IMR-90 (cell line): ENCODE results near the gene STAT6. TPM values are rescaled to one million over a fixed set of nuclear protein-coding genes. Genes with fewer than 3 reads are reported as not detected.

Experiments used
- polyA plus RNA-seq, 3 experiments: library from polyadenylated mRNA; depleted of rRNA; stranded (reverse); fragments of >200 nt; gene quantifications; 2 replicates each; pipeline ENCODE4 v1.2.3, GENCODE V29; 2012; ENCODE audit warnings: low replicate concordance in 1 of 3
- total RNA-seq: library from RNA; depleted of rRNA; stranded (reverse); fragments of >200 nt; gene quantifications from 2 replicates; pipeline ENCODE4 v1.2.3, GENCODE V29; 2012; rRNA removed

The STAT6 gene
- total and polyA plus RNA-seq, 2 of the 4 experiments (the other 2 are of a cell fraction), result 43.4 to 96.9 TPM

Other genes with a start within 250 kb of the STAT6 start
- not detected in 2 replicates for gene SDR9C7, start 177.0 kb downstream of the STAT6 start, total RNA-seq
- gene SDR9C7, start 177.0 kb downstream of the STAT6 start, polyA plus RNA-seq (2012; rRNA removed), result not detected in 2 replicates
- gene RDH16, start 153.8 kb downstream of the STAT6 start, total RNA-seq, result not detected in 2 replicates
- gene RDH16, start 153.8 kb downstream of the STAT6 start, polyA plus RNA-seq (2012; rRNA removed), result not detected in 2 replicates
- gene ZBTB39, start 104.8 kb downstream of the STAT6 start, total RNA-seq, result 5.2 and 5.3 TPM in 2 replicates
- gene ZBTB39, start 104.8 kb downstream of the STAT6 start, polyA plus RNA-seq (2012; rRNA removed), result 3.6 and 4.0 TPM in 2 replicates
- gene TAC3, start 94.8 kb downstream of the STAT6 start, total RNA-seq, result not detected in 2 replicates
- gene TAC3, start 94.8 kb downstream of the STAT6 start, polyA plus RNA-seq (2012; rRNA removed), result 0.94 and 1.4 TPM in 2 replicates
- gene MYO1A, start 61.2 kb downstream of the STAT6 start, total RNA-seq, result under 0.01 TPM in 1 of 2 replicates, not detected in the other
- gene MYO1A, start 61.2 kb downstream of the STAT6 start, polyA plus RNA-seq (2012; rRNA removed), result not detected in 2 replicates
- 10.9 and 14.7 TPM in 2 replicates for gene NEMP1, start 32.6 kb downstream of the STAT6 start, total RNA-seq
- 7.2 and 8.9 TPM in 2 replicates for gene NEMP1, start 32.6 kb downstream of the STAT6 start, polyA plus RNA-seq (2012; rRNA removed)
- gene NAB2, start 22.2 kb downstream of the STAT6 start, total RNA-seq, result 68.3 and 68.8 TPM in 2 replicates
- 65.1 and 65.2 TPM in 2 replicates for gene NAB2, start 22.2 kb downstream of the STAT6 start, polyA plus RNA-seq (2012; rRNA removed)
- 73.1 and 75.5 TPM in 2 replicates for gene LRP1, start 17.1 kb upstream of the STAT6 start, total RNA-seq
- 142 and 155 TPM in 2 replicates for gene LRP1, start 17.1 kb upstream of the STAT6 start, polyA plus RNA-seq (2012; rRNA removed)
- gene LRP1-AS, start 36.3 kb upstream of the STAT6 start, total RNA-seq, result not detected in 2 replicates
- not detected in 2 replicates for gene LRP1-AS, start 36.3 kb upstream of the STAT6 start, polyA plus RNA-seq (2012; rRNA removed)
- gene NXPH4, start 105.4 kb upstream of the STAT6 start, total RNA-seq, result 0.36 and 0.56 TPM in 2 replicates
- gene NXPH4, start 105.4 kb upstream of the STAT6 start, polyA plus RNA-seq (2012; rRNA removed), result 3.3 and 3.8 TPM in 2 replicates
- 225 and 266 TPM in 2 replicates for gene SHMT2, start 118.3 kb upstream of the STAT6 start, total RNA-seq
- 302 and 364 TPM in 2 replicates for gene SHMT2, start 118.3 kb upstream of the STAT6 start, polyA plus RNA-seq (2012; rRNA removed)
- gene STAC3, start 139.8 kb upstream of the STAT6 start, total RNA-seq, result under 0.01 and 0.18 TPM in 2 replicates
- 0.67 and 0.80 TPM in 2 replicates for gene STAC3, start 139.8 kb upstream of the STAT6 start, polyA plus RNA-seq (2012; rRNA removed)